HCT116 (cell line): ENCODE results near the gene IL31RA. TPM values are rescaled to one million over a fixed set of nuclear protein-coding genes. Genes with fewer than 3 reads are reported as not detected.

ENCODE experiments used
- ATAC-seq: fragments of 200-7000 bp; cut with Tn5 transposase; 2 replicates; pipeline ENCODE4 v1.9.1; 2020; ENCODE audit warnings: mild to moderate bottlenecking, moderate library complexity
- BruUV-seq: library from RNA; stranded (reverse); fragments of 400-500 nt; replicated peaks from 2 replicates; lab custom pipeline; 2021; lab: Mats Ljungman, UMichigan
- CTCF ChIA-PET: fragments of 300-600 bp; sonication (Branson Sonifier 250); formaldehyde crosslinking; loops from one replicate; lab custom pipeline; 2021; ENCODE audit warnings: antibody characterized with exemption; lab: Charles Lee
- POLR2A ChIA-PET: fragments of 300-600, 350-600 bp; sonication (Branson Sonifier 250); formaldehyde crosslinking; loops from one replicate; lab custom pipeline; 2021; ENCODE audit warnings: antibody characterized with exemption; lab: Charles Lee
- RAD21 ChIA-PET, 2 experiments: fragments of 300-600 bp; sonication (Branson Sonifier 250); formaldehyde crosslinking; loops; one replicate each; lab custom pipeline; 2023; ENCODE audit warnings: low total read pairs in 2 of 2; ENCODE audit not compliant: uncharacterized antibody in 2 of 2, unreplicated experiment in 2 of 2, low non-redundant PET in 1 of 2; lab: Charles Lee
- DNase-seq: peaks from one replicate; pipeline ENCODE4 v3.0.0-alpha.2; 2010; ENCODE audit warnings: low read depth, low spot score
- H2AFZ ChIP-seq: fragments of 200-600 bp; shearing (Covaris generic), sonication (generic); 2 replicates; pipeline ENCODE4 v1.6.1; 2017; ENCODE audit warnings: low read depth, mixed run types, mixed read lengths, antibody characterized with exemption, low read length; ENCODE audit not compliant: poor library complexity, severe bottlenecking
- H3K27ac ChIP-seq: 2 replicates; pipeline ENCODE4 v1.5.1; 2012; ENCODE audit warnings: low read depth, low read length
- H3K27me3 ChIP-seq: fragments of 200-600 bp; sonication (generic); 2 replicates; pipeline ENCODE4 v1.6.1; 2016; ENCODE audit warnings: mixed run types, low read length, mixed read lengths; ENCODE audit not compliant: insufficient read depth
- H3K36me3 ChIP-seq, 2 experiments: fragments of 200-500 bp in 1 of 2; fragments of 200-600 bp in 1 of 2; sonication (Bioruptor generic) in 1 of 2; sonication (generic) in 1 of 2; 2 replicates each; pipeline versions ENCODE4 v1.5.1 to v1.6.1; 2014 to 2016; ENCODE audit warnings: low read length in 2 of 2, inconsistent platforms in 1 of 2, mixed read lengths in 1 of 2, mixed run types in 1 of 2; ENCODE audit not compliant: insufficient read depth in 2 of 2, control insufficient read depth in 1 of 2
- H3K4me1 ChIP-seq, 2 experiments: fragments of 200-600 bp in 1 of 2; sonication (generic) in 1 of 2; 2 replicates each; pipeline versions ENCODE4 v1.5.1 to v1.6.1; 2012 to 2017; ENCODE audit warnings: low read length in 2 of 2, inconsistent platforms in 1 of 2, mild to moderate bottlenecking in 1 of 2, mixed read lengths in 1 of 2, mixed run types in 1 of 2, moderate library complexity in 1 of 2; ENCODE audit not compliant: insufficient read depth in 2 of 2, control insufficient read depth in 1 of 2
- H3K4me2 ChIP-seq: fragments of 200-600 bp; sonication (generic); 2 replicates; pipeline ENCODE4 v1.6.1; 2017; ENCODE audit warnings: mixed run types, low read length, mixed read lengths
- H3K4me3 ChIP-seq, 2 experiments: fragments of 200-600 bp in 1 of 2; sonication (generic) in 1 of 2; replicated peaks in 1 of 2; 2 replicates each; pipeline ENCODE4 v1.5.1; 2011 to 2016; ENCODE audit warnings: low read length in 2 of 2, control low read depth in 1 of 2, low read depth in 1 of 2, mild to moderate bottlenecking in 1 of 2, mixed read lengths in 1 of 2, mixed run types in 1 of 2
- H3K79me2 ChIP-seq: fragments of 200-600 bp; sonication (generic); 2 replicates; pipeline ENCODE4 v1.6.1; 2017; ENCODE audit warnings: mild to moderate bottlenecking, mixed run types, low read length, moderate library complexity, mixed read lengths; ENCODE audit not compliant: insufficient read depth
- H3K9ac ChIP-seq: fragments of 200-600 bp; sonication (generic); 2 replicates; pipeline ENCODE4 v1.6.1; 2016; ENCODE audit warnings: low read length, mixed read lengths
- H3K9me2 ChIP-seq: fragments of 200-600 bp; sonication (generic), shearing (Covaris generic); 2 replicates; pipeline ENCODE4 v1.6.1; 2017; ENCODE audit warnings: mixed run types, mild to moderate bottlenecking, moderate library complexity; ENCODE audit not compliant: insufficient read depth
- H3K9me3 ChIP-seq, 2 experiments: fragments of 200-500 bp in 1 of 2; fragments of 200-600 bp in 1 of 2; sonication (Bioruptor generic) in 1 of 2; sonication (generic) in 1 of 2; 2 replicates each; pipeline ENCODE4 v1.6.1; 2014 to 2017; ENCODE audit warnings: low read length in 2 of 2, mixed read lengths in 2 of 2, inconsistent platforms in 1 of 2, low read depth in 1 of 2, mild to moderate bottlenecking in 1 of 2, mixed run types in 1 of 2, moderate library complexity in 1 of 2; ENCODE audit not compliant: control insufficient read depth in 1 of 2, insufficient read depth in 1 of 2
- H4K20me1 ChIP-seq: fragments of 200-600 bp; sonication (generic), shearing (Covaris generic); 2 replicates; pipeline ENCODE4 v1.6.1; 2017; ENCODE audit warnings: mixed run types, mild to moderate bottlenecking, moderate library complexity; ENCODE audit not compliant: insufficient read depth
- CEBPB ChIP-seq: IDR thresholded peaks from 2 replicates; pipeline ENCODE4 v1.6.1; 2012; ENCODE audit warnings: low read depth
- EGR1 ChIP-seq: IDR thresholded peaks from 2 replicates; pipeline ENCODE4 v1.6.1; 2012; ENCODE audit warnings: low read depth
- JUND ChIP-seq: IDR thresholded peaks from 2 replicates; pipeline ENCODE4 v1.6.1; 2012
- MAX ChIP-seq: IDR thresholded peaks from 2 replicates; pipeline ENCODE4 v1.6.1; 2012
- POLR2A ChIP-seq: IDR thresholded peaks from 2 replicates; pipeline ENCODE4 v1.7.0; 2011; ENCODE audit warnings: borderline replicate concordance; ENCODE audit not compliant: insufficient read depth, insufficient read length; ENCODE audit errors: extremely low read depth
- POLR2AphosphoS5 ChIP-seq: IDR thresholded peaks from 2 replicates; pipeline ENCODE4 v1.6.1; 2011; ENCODE audit warnings: mild to moderate bottlenecking, low read depth, low read length, moderate library complexity
- RAD21 ChIP-seq: IDR thresholded peaks from 2 replicates; pipeline ENCODE4 v1.6.1; 2012; ENCODE audit warnings: low read depth, mild to moderate bottlenecking
- SP1 ChIP-seq: IDR thresholded peaks from 2 replicates; pipeline ENCODE4 v1.6.1; 2012; ENCODE audit warnings: low read depth
- SRF ChIP-seq: IDR thresholded peaks from 2 replicates; pipeline ENCODE4 v1.6.1; 2012; ENCODE audit warnings: low read depth
- TCF7L2 ChIP-seq: IDR thresholded peaks from 2 replicates; pipeline ENCODE4 v1.7.0; 2011; ENCODE audit warnings: borderline replicate concordance, inconsistent platforms; ENCODE audit not compliant: insufficient read depth, insufficient read length; ENCODE audit errors: extremely low read depth
- YY1 ChIP-seq: IDR thresholded peaks from 2 replicates; pipeline ENCODE4 v1.6.1; 2011; ENCODE audit warnings: low read length, low read depth, moderate library complexity, mild to moderate bottlenecking; ENCODE audit not compliant: insufficient replicate concordance; ENCODE audit errors: extremely low read depth
- ZBTB33 ChIP-seq: IDR thresholded peaks from 2 replicates; pipeline ENCODE4 v1.6.1; 2011; ENCODE audit warnings: mild to moderate bottlenecking, low read length, moderate library complexity; ENCODE audit not compliant: insufficient replicate concordance; ENCODE audit errors: extremely low read depth
- intact Hi-C: fragments of 100-400 bp; cut with micrococcal nuclease; formaldehyde crosslinking; loops from 2 replicates; pipeline ENCODE4 v1.10.0; 2022
- total RNA-seq: library from RNA; stranded (reverse); gene quantifications from one replicate; pipeline ENCODE4 v1.2.1, GENCODE V29; 2021; ENCODE audit not compliant: unreplicated experiment

Gene IL31RA
- total RNA-seq, 1 experiment from 2014 or later, result 0.59 TPM

DNA sequence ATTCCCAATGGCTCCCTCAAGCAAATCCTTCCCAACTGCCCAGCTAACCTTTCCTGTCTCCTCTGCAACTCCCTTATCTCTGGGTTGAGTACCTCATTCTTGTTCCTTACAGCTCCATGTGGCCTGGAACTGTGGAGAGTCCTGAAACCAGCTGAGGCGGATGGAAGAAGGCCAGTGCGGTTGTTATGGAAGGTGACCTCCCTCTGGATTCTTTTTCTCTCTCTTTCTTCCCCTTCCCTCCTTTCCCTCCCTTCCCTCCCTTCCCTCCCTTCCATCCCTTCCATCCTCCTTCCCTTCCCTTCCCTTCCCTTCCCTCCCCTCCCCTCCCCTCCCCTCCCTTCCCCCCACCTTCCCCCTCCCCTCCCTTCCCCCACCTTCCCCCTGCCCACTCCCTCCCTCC is 45.1 kb downstream of the IL31RA start:
- intact Hi-C loops, result no loop called here
- no TSS peak for BruUV-seq
- ChIA-PET CTCF (no interaction called here), POLR2A (no interaction called here), RAD21 (no interaction called here)
- Histone ChIP-seq H3K4me3 (no peak overlapping the region), H3K9ac (no peak overlapping the region), H3K4me2 (no peak overlapping the region), H3K4me1 (peaks cover 0 to 4% of the 10 kb centered on the region in 2 experiments; a peak in 1 of 4 replicates), H3K27me3 (no peaks in the 10 kb centered on the region), H3K36me3 (no peaks in the 10 kb centered on the region), H3K9me2 (no peaks in the 10 kb centered on the region), H3K9me3 (no peaks in the 10 kb centered on the region), H2AFZ (no peak overlapping the region), H4K20me1 (no peaks in the 10 kb centered on the region), H3K27ac (no peak overlapping the region), H3K79me2 (no peaks in the 10 kb centered on the region)
- ATAC-seq (no peak), DNase-seq (no peak)
- no peak for TF ChIP-seq ZBTB33
- TF ChIP-seq SP1, result no peak
- TF ChIP-seq MAX, result no peak
- TF ChIP-seq RAD21, result no peak
- TF ChIP-seq JUND, result no peak
- no peak for TF ChIP-seq POLR2A
- TF ChIP-seq TCF7L2, result no peak
- TF ChIP-seq SRF, result no peak
- TF ChIP-seq CEBPB, result no peak
- no peak for TF ChIP-seq EGR1
- no peak for TF ChIP-seq YY1
- no peak for TF ChIP-seq POLR2AphosphoS5
